Adipose tissue (tissue), 3 donors: ENCODE results near the gene LSM7. TPM values are rescaled to one million over a fixed set of nuclear protein-coding genes. Genes with fewer than 3 reads are reported as not detected.

ENCODE experiments used
- H3K27ac ChIP-seq: one replicate; pipeline ENCODE4 v1.5.1; 2013; ENCODE audit warnings: low read depth, low read length
- WGBS, 3 donors: extraction: QIAGEN DNeasy Blood & Tissue Kit; methylation state at CpG; one replicate each; pipeline ENCODE4 v1.1.7; 2013; 5-methylcytosine and 5-hydroxymethylcytosine counted together
- polyA plus RNA-seq, 3 donors: library from polyadenylated mRNA; stranded (reverse); fragments of 200-250 nt; gene quantifications; one replicate each; pipeline ENCODE4 v1.2.3, GENCODE V29; 2013
- donor health status: healthy with polysubstance abuse.
- donor health status: Bipolar disorder and iron deficiency.
- donor health status: healthy.

Gene LSM7
- polyA plus RNA-seq, 3 donors = 97.8 to 222 (median 149) TPM

DNA sequence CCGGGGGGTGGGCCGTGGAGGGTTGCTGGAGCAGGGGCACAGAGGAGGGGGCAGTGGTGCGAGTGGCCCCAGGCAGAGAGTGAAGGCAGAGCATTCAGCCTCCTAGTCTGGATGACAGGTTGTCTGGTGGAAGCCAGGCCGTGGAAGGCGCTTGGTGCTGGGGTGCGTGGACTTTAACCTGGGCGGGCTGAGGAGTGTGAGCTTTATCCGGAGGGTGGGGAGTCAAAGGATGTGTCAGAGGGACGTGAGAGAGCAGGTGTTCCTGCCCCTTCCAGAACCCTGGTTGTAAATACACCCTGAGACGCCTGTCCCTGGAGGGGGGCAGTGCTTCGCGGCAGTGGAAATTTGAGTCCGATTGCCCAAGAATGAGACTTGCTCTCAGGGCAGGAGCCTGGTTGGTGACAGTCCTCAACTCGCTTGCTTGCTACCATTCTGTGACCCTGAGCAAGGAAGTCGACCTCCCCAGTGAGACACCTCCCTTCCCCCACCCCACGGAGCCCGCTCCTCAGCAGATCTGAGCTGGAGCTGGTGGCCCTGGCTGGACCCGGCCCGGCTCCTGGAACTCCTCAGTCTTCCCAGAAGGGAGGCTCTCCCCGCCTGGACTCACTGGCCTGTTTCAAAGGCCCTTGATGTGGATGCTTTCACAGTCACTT is 2.4 kb upstream of the LSM7 start:
- 25 to 70% (median 65%) methylated on average over 18 to 20 of the region's 20 CpGs for whole genome bisulfite sequencing, 3 donors

DNA sequence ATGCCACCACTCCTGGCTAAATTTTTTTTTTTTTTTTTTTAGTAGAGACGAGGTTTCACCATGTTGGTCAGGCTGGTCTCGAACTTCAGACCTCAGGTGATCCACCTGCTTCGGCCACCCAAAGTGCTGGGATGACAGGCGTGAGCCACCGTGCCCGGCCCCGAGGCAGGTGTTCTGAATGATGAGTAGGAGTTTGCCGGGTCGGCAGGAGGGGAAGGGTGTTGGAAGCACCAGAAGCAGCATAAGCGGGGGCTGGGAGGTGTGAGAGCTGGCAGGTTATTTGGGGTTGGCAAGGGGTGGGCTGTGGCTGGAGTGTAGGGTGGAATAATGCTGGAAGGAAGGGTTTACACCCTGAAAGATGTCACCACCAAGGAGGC is 1.9 kb upstream of the LSM7 start:
- 44 to 81% (median 79%) methylated on average over 9 to 10 of the region's 10 CpGs for WGBS, 3 donors
- no peak overlapping the region for H3K27ac ChIP-seq

More for the DNA sequence above, 2.4 kb upstream of the LSM7 start:
- no peak overlapping the region for H3K27ac ChIP-seq

DNA sequence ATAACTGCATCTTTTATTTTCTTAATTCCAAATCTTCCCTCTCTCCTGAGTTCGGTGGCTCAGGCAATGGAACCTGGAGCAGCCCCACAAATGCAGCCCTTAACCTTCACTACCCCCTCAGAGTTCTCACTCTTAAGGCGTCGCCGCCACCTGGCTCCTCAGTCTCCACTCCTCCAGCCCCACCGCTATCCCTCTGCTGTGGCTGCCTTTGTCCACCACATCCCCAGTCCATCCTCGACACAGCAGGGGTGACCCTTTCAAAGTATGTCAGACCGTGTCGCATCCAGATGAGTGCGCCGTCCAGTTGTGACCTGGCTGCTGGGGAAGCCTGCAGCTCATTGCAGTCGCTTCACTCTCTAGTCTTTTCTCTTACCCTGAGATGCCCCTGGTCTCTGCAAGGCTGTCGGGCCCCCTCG is 1.1 kb upstream of the LSM7 start:
- H3K27ac ChIP-seq = no peak overlapping the region
- 54 to 66% (median 55%) methylated on average over 13 of the region's 13 CpGs for WGBS, 3 donors

DNA sequence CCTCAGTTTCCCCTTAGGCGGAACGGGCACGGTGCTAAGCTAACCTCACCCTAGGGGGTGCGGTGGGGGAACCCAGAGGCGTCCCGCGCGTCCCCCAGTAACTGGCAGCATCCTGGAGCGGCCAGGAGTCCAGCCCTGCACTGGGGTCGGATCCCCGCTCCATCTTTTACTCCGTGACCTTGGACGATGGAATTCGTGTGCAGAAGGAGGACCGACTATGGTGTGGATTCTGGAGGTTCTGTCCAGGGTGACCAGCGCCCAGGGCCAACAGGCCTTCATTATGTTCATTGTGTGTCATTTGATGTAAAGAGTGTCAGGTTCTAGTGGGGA is 728 bp upstream of the LSM7 start:
- H3K27ac ChIP-seq = no peak overlapping the region
- 1 to 6% (median 5%) methylated on average over 16 of the region's 16 CpGs for WGBS, 3 donors

DNA sequence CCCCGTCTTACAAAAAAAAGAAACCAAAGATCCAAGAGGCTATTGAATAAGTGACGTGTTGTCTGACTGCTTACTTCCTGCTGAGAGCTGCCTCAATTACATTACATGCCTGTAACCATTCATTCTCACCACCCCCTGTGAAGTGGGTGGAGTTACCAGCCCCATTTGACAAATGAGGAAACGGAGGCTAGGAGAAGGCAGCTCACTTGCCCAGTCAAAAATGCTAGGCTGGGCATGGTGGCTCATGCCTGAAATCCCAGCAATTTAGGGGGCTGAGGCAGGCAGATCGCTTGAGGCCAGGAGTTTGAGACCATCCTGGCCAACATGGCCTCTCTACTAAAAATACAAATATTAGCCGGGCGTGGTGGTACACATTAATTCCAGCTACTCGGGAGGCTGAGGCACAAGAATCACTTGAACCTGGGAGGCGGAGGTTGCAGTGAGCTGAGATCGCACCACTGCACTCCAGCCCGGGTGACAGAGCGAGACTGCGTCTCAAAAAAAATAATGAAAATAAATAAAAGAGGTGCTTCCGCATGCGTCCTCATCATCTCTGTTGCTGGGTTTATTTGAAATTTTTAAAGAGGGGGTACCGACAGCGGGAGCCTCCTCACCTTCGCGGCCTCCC is 499 bp downstream of the LSM7 start:
- H3K27ac ChIP-seq = no peak overlapping the region
- 1 to 2% (median 1%) methylated on average over 18 of the region's 18 CpGs for WGBS, 3 donors

DNA sequence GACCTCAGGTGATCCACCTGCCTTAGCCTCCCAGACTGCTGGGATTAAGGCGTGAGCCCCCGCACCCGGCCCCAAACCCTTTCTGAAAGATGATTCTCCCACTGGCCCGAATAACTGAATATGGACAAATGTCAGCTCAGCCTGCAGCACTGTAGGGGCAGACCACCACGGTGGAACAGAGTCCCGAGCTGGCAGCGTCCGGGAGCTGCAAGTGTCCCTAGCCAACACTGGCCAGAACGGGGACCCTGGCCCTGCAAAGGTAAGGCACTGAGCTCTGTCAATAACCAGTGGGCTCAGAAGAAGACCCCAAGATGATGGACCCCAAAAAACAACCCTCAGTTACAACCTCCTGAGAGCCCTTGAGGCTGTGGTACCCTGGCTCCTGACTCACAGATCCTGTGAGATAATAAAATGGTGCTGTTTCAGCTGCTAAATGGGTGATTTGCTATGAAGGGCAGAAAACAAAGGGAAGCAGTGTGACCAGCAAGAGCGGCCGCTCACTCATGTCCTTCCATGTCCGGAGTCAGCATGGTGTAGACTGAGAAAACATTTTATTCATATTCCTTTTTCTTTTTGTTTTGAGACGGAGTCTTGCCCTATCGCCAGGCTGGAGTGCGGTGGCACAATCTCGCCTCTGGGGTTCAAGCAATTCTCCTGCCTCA is 1.6 kb downstream of the LSM7 start:
- no peak overlapping the region for H3K27ac ChIP-seq

DNA sequence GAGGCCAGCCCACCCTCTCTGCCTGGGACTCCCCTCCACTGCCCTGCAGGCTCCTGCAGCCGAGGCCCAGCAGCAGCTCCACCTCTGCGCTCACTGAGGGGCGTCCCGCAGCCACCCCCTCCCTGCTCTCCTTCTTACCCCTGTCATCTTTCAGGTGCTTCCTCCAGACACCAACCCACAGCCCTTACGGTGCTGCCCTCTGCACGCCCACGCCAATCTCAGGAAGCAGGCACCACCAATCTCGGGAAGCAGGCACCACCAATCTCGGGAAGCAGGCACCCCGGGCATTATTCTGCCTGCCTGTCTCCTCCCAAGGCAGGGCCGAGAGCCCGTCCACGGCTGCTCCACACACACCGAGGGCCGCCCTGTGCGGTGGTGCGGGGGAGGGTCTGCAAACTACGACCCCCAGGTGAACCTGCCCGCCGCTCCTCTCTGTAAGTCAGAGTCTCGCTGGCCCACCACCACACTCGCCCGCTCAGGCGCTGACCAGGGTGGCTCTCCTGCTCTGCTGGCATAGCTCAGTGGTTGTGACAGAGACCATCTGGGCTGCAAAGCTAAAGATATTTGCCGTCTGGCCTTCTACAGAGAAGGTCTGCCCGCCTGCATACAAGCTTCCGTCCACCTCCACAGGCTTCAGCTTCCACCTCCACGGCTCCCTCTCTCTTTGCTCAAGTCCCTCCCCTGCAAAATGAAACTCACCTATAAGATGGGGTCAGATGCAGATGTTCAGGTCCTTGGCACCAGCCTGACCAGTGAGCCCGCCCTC is 2.9 kb downstream of the LSM7 start:
- H3K27ac ChIP-seq = no peak overlapping the region
- 58 to 78% (median 61%) methylated on average over 26 to 29 of the region's 29 CpGs for WGBS, 3 donors

More for the DNA sequence above, 1.6 kb downstream of the LSM7 start:
- 87 to 89% (median 88%) methylated on average over 16 of the region's 16 CpGs for WGBS, 3 donors

DNA sequence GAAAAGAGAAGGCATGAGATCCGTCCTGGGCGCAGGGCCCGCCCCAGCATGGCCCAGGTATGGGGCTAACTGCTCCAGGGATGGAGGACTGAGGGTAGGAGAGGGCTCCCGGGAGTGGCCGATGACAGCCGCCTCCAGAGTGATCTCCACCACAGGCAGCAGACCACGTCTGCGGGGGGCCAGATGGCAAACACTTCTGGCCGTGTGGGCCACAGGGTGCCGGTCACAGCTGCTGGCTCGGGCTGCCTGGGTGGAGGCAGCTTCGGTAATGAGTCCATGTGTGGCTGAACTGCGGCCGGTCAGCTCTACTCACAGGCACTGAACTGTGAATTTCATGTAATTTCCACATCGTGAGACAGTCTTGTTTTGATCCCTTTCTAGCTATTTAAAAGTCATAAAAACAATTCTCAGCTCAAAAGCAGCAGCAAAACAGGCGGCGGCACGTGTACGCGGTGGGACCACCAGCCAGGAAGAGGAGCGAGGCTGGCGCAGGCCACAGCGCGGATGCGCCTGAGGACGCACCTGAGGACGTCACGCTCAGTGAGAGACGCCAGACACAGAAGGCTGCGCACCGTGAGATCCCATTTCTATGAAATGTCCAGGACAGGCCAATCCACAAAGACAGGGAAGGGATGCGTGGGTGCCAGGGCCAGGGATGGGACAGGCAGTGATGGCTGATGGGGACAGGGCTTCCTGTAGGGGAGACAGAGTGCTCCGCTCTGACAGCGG is 4.0 kb downstream of the LSM7 start:
- no peak overlapping the region for H3K27ac ChIP-seq
- WGBS, 3 donors = 84 to 86% (median 86%) methylated on average over 34 of the region's 34 CpGs

DNA sequence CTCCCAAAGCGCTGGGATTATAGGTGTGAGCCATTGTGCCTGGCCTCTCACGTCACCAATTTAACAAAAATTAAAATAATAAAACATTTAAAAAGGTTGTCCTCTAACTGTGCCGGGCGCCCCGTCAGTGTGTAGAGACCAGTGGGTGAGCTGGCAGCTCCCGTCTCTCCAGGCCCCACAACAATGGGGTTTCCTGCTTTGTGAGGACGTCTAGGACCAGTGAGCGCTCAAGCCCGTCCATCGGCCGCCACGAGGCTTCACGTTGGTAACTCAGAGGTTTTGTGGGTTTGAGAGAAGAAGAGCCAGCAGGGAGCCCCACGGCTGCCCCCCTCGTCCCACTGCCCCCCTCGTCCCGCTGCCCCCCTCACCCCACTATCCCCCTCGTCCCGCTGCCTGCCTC is 4.7 kb downstream of the LSM7 start:
- whole genome bisulfite sequencing, 3 donors = 82 to 91% (median 86%) methylated on average over 19 of the region's 19 CpGs
- no peak overlapping the region for H3K27ac ChIP-seq

DNA sequence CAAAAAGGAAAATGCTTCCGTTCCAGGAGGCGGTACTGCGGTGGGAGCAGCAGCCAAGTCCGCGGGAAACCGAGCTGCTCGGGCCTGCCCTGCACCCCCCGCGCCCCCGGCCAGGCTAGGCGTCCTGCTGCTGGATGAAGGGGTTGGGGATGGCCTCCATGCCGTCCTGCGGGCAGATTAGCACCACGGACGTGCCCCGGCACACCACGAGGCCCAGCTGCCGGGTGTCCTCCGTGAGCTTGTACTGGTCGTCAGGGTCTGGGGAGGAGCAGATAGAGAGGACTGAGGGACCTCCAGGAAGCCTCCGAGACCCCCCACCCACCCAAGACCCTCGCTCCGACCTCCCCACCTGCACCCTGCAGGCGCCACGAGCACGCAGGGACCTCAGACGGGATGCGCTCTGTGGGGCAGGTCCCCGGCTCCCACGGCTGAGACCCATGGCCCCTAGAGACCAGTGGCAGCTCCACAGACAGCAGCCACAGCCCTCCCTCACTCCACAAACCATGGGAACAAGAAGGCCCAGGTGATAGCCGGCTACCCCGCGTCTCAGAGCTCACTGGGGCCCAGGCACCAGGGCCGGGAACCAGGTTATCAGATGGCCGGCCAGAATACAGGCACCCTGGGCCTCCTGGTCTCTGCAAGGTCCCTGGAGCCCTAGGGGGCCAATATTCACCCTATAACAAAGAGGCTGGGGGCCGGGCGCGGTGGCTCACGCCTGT is 6.7 kb downstream of the LSM7 start:
- no peak overlapping the region for H3K27ac ChIP-seq
- WGBS, 3 donors = 89 to 95% (median 92%) methylated on average over 32 to 39 of the region's 39 CpGs

DNA sequence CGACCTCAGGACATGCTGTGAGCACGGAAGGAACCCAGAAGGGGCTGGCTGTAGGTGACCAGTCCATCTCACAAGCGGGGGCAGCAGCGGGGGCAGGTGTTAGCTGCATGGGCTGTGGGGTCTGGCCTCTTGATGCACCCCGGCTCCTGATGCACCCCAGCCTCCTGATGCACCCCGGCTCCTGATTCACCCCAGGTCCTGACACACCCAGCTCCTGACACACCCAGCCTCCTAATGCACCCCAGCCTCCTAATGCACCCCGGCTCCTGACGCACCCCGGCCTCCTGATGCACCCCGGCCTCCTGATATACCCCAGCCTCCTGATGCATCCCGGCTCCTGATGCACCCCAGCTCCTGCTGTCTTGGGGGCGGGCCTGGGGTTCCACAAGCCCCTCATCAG is 7.4 kb downstream of the LSM7 start:
- WGBS, 3 donors = 87 to 96% (median 91%) methylated on average over 10 to 12 of the region's 12 CpGs
- H3K27ac ChIP-seq = no peak overlapping the region

DNA sequence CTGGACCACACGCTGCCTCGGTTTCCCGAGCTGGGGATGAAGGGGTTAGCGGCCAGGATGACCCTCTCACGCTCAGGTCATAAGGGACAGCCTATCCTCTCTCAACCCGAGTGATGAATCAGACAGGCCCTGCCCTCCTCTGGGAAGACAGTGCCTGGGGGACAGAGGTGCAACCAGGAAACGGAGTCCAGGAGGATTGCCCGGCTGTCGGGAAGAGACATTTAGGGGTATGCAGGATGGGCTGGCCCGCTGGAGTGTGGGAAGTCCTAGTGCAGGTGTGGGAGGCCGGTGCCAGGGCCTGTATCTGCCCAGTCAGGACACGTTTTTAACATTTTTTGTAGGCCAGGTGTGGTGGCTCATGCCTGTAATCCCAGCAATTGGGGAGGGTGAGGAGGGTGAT is 8.3 kb downstream of the LSM7 start:
- no peak overlapping the region for H3K27ac ChIP-seq
- WGBS, 3 donors = 73 to 81% (median 79%) methylated on average over 12 of the region's 12 CpGs

DNA sequence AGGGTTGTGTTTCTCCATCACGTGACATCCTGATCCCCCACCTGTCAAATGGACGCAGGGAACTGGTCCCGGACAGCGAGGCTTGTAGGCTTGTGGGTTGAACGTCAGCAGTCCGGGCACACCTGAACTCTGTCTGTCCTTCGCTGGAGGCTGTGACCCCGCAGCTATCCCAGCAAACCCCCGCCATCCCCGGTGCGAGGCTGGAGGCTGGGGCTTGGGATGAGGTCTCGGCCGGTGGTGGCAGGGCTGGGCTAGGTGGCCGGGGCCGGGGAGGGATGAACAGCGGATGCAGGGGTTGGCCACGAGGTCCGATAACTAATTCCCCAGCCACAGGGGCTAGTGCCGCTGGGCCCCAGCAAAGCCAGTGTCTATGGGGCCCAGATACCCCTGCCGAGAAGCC is 8.8 kb downstream of the LSM7 start:
- 87 to 95% (median 90%) methylated on average over 18 to 20 of the region's 20 CpGs for WGBS, 3 donors
- no peak overlapping the region for H3K27ac ChIP-seq

DNA sequence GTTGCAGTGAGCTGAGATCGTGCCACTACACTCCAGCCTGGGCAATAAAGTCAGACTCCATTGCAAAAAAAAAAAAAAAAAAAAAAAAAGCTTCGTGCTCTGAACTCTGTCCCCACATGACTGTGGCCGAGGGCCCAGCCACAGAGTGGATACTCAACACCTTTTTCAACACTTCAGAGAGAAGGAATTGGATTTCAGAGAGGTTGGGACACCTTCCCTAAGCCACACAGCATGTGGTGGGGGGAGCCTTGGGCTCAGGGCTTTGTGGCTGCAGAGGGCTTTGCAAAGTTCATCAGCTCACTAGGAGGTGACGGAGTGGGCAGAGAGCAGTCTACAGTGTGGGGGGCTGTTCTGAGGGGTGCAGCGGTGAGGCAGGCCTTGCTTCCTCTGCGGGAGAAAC is 9.5 kb downstream of the LSM7 start:
- WGBS, 3 donors = 62 to 92% (median 88%) methylated on average over 6 of the region's 6 CpGs
- no peak overlapping the region for H3K27ac ChIP-seq

DNA sequence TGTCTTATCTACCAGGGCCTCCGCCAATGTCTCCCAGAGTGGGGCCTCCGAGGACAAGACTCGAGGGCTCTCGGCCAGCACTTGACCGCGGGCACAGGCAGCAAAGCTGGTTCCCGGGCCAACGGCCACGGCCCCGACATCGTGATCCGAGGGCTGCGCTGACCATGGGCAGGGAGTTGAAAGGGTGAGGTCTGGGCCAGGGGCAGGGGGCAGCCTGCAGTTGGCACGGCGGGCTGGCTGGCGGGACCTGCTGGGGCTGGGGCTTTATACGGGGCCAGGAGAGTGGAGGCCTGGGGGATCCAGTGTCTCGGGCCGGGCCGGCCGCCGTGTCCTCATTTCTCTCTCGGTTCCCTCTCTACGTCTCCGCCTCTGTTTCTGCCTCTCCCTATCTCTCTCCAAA is 10.6 kb downstream of the LSM7 start:
- 82 to 91% (median 83%) methylated on average over 24 to 25 of the region's 25 CpGs for WGBS, 3 donors
- H3K27ac ChIP-seq = no peak overlapping the region

DNA sequence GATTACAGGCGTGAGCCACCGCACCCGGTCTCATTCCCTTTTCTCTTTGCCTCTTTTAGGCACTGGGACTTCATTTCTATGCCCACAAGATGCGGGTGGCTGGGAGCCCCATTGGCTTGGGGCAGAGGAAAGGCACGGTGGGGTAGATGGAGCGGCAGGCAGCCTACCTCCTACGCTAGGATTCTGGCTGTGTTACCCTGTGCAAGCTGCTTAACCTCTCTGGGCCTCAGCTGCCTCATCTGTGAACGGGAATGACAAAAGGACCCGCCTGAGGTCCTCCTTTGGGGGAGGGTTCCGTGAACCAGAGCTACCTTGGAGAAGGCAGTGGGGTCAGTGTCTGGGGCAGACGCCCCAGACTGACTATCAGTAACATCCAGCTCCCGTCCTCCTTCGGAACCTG is 11.1 kb downstream of the LSM7 start:
- no peak overlapping the region for H3K27ac ChIP-seq
- 92% methylated on average over 13 of the region's 13 CpGs for WGBS, 3 donors

DNA sequence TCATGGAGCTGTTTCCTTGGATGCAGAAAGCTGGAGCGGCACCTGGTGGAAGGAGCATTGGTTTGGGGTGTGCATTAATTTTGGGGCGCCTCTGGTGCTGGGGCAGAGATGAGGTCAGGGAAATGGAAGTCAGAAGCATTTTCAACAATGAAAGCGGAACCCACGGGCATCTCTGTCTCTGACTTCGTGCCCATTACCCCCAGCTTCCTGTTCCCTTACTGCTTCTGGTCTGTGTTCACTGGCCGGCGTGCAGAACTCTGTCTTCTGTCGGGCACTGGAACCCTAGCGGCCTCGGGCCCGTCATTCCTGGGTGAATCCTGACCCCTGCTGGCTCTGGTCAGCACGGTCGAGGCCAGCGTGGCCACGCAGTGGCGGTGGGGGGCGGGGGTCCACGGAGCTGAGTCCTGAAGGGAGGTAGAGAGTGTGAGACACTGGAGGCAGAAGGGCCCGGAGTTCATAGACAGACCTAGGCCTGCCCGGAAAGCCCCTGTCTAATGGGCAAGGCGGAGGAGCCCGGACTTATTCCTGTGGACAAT is 12.5 kb downstream of the LSM7 start:
- 26 to 30% (median 28%) methylated on average over 22 of the region's 22 CpGs for WGBS, 3 donors
- no peak overlapping the region for H3K27ac ChIP-seq
